Mesodermal cell (in vitro differentiated cells): Measurements from ENCODE around the gene TPGS2.
"Not testable (repeated sequence)": the region's sequence is repeated elsewhere in the genome, so short reads cannot be mapped to it uniquely, and the experiment has no call there.

Experiments used
- H3K27ac ChIP-seq: 2 replicates; pipeline ENCODE4 v1.7.0; 2013; ENCODE audit warnings: mild to moderate bottlenecking, low read depth, low read length, moderate library complexity; ENCODE audit not compliant: severe bottlenecking
- H3K36me3 ChIP-seq: 2 replicates; pipeline ENCODE4 v1.7.1; 2013; ENCODE audit warnings: mild to moderate bottlenecking, low read length, moderate library complexity; ENCODE audit not compliant: control insufficient read depth, insufficient read depth
- H3K4me1 ChIP-seq: one replicate; pipeline ENCODE4 v1.7.1; 2013; ENCODE audit warnings: mild to moderate bottlenecking, low read length; ENCODE audit not compliant: insufficient read depth, control insufficient read depth, poor library complexity, severe bottlenecking
- H3K4me3 ChIP-seq: 2 replicates; pipeline ENCODE4 v1.7.0; 2013; ENCODE audit warnings: low read length, control low read depth, mild to moderate bottlenecking; ENCODE audit not compliant: insufficient read depth, poor library complexity, severe bottlenecking; ENCODE audit errors: extremely low read depth
- H3K9me3 ChIP-seq: 2 replicates; pipeline ENCODE4 v1.7.1; 2013; ENCODE audit warnings: mild to moderate bottlenecking, low read length, moderate library complexity; ENCODE audit not compliant: control insufficient read depth
- WGBS, 2 experiments: methylation state at CpG; one replicate each; pipeline ENCODE4 v1.1.5; 2013; ENCODE audit warnings: missing lambda C conversion rate in 2 of 2; ENCODE audit not compliant: insufficient coverage in 2 of 2; 5-methylcytosine and 5-hydroxymethylcytosine counted together

TPGS2 gene

DNA sequence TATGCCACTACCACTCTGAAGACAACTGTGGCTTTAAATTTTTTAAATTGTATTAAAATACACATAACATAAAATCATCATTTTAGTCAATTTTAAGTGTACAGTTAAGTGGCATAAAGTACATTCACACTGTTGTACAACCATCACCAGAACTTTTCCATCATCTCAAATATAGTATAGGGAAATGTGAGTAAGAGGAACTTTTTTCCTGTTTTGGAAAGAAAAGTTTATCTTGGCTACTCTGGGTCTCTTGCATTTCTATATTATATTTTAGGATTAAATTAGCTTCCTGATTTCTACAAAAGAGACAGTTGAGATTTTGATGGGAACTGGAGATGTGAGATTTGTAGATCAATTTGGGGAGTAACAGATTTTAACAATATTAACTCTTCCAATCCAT lies 3.3 kb downstream of the TPGS2 start:
- no peak overlapping the region for H3K27ac ChIP-seq
- H3K4me1 ChIP-seq = no peaks in the 10 kb centered on the region
- peaks cover 36% of the 10 kb centered on the region for H3K36me3 ChIP-seq
- H3K4me3 ChIP-seq = no peak overlapping the region
- H3K9me3 ChIP-seq = no peaks in the 10 kb centered on the region

DNA sequence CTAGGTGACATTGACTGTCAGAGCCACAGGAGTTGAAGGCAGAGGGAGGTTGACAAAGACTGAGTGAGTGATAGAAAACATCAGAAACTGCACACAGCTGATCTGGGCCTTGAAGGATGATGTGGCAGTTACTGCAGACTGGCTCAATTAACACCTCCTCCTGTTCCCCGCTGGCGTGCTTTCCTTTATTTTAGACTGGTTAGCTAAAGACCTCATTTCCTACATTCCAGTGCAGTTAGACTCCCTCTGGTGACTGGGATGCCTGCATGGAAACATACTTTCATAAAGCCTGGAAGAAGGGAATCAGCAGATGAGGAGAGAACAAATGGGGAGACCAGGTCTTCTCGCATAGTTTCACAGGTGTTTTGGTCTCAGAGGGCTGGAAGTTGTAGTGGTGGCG lies 7.1 kb downstream of the TPGS2 start:
- no peak overlapping the region for H3K4me3 ChIP-seq
- no peak overlapping the region for H3K27ac ChIP-seq
- H3K36me3 ChIP-seq = peaks cover 68% of the 10 kb centered on the region
- WGBS, 2 experiments = 80 to 83% methylated on average over 1 to 3 of the region's 4 CpGs
- no peaks in the 10 kb centered on the region for H3K4me1 ChIP-seq
- no peaks in the 10 kb centered on the region for H3K9me3 ChIP-seq

DNA sequence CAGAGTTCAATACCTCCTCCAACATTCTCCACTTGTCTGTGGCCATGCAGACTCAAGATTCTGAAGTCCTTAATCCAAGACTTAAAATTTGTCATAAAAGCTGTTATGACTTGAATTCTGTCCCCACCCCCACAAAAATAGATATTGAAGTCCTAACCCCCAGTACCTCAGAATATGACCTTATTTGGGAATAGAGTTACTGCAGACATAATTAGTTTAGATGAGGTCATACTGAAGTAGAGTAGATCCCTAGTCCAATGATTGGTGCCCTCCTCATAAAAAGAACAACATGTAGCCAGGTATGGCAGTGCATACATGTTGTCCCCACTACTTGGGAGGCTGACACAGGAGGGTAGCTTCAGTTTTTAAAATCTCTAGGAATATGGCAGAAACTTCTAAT lies 9.2 kb downstream of the TPGS2 start:
- H3K27ac ChIP-seq = no peak overlapping the region
- no peaks in the 10 kb centered on the region for H3K4me1 ChIP-seq
- H3K4me3 ChIP-seq = no peak overlapping the region
- peaks cover 74% of the 10 kb centered on the region for H3K36me3 ChIP-seq
- no peaks in the 10 kb centered on the region for H3K9me3 ChIP-seq

DNA sequence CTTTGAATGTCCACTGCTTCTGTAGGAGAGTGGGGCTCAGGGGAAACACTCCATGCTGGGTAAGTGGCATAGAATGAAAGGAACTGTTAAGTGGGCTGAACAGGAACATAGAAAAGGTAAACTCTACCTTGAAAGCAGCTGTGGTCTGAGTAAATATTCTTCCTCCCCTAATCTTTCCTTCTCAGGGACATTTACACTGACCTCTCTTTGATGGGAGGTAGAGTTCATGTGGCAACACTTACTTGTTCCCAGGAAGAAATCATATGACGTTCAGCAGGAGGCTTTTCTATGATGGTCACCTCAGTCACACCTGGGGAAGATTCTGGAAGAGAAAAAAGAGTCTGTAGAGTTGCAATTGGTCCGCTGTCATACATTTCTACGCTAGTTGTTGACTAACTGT lies 10.2 kb downstream of the TPGS2 start:
- Histone ChIP-seq H3K27ac (no peak overlapping the region), H3K4me3 (no peak overlapping the region), H3K4me1 (no peaks in the 10 kb centered on the region), H3K9me3 (no peaks in the 10 kb centered on the region), H3K36me3 (peaks cover 74% of the 10 kb centered on the region)
- WGBS, 2 experiments = 100% methylated on average over 1 to 3 of the region's 3 CpGs

DNA sequence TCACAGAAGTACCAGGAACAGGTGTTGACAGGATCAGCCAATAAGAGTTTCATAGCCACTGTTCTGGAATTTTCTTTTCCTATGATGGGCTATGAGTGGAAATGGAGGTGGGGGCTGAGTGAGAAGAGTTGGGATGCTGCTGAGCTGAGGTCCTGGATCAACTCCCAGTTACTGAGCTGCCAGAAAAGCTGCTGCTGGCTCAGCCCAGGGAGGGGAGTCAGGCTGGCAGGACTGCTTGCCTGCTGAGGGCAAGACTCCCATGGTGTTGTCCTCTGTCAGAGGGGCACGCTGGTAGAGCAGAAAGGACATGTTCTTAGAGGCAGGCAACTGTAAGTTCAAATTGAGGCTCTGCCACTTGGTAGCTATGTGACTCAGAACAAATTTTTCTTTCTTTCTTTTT lies 11.8 kb downstream of the TPGS2 start:
- no peaks in the 10 kb centered on the region for H3K9me3 ChIP-seq
- peaks cover 78% of the 10 kb centered on the region for H3K36me3 ChIP-seq
- no peak overlapping the region for H3K27ac ChIP-seq
- H3K4me3 ChIP-seq = no peak overlapping the region
- H3K4me1 ChIP-seq = no peaks in the 10 kb centered on the region
- WGBS, 2 experiments = 100% methylated on average over 1 of the region's 1 CpG; no CpG with 5 or more reads in 1 of the 2 experiments

DNA sequence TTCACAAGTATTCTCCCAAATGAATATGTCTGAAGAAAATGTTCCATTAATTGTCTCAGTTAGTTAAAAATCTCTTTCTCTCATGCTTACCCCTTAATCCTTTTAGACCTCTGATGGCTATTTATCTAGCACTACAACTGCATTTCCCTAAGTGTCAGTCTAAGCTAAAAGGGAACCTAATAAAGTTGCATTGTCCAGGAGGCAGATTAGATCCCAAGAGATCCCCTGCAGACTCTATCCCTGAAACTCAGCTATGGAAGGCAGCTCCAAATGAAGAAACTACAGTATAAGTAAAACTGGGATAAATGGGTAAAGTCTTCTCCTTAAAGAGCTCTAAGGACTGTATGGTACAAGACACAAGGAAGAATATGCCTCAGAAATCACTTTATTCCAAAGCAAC lies 12.7 kb downstream of the TPGS2 start:
- H3K4me3 ChIP-seq = not testable (repeated sequence)
- peaks cover 88% of the 10 kb centered on the region for H3K36me3 ChIP-seq

DNA sequence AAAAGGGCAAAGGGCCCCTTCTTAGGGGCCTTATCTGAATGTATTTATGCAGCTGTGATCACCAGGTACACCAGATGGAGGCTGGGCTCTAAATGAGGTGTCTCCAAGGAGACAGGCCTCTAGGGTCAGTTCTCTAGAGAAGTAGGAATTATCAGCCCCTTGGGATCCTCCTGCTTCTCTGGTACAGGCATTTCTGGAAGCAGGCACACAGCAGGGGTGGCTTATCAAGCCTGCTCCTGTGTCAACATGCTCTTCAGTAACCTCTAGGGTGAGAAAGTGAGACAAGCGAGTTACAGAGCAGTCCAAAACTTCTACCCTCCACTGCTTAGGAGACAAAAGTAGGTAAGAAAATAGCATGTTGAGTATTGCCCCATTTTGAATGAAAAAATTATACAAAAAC lies 13.8 kb downstream of the TPGS2 start:
- H3K4me3 ChIP-seq = no peak overlapping the region
- no peaks in the 10 kb centered on the region for H3K9me3 ChIP-seq
- peaks cover 87% of the 10 kb centered on the region for H3K36me3 ChIP-seq
- H3K4me1 ChIP-seq = no peaks in the 10 kb centered on the region
- no CpG with 5 or more reads among the region's 1 CpG for WGBS, 2 experiments
- H3K27ac ChIP-seq = no peak overlapping the region

More for the DNA sequence above, 12.7 kb downstream of the TPGS2 start:
- H3K27ac ChIP-seq, H3K9me3 ChIP-seq, H3K4me1 ChIP-seq: not testable (repeated sequence)

DNA sequence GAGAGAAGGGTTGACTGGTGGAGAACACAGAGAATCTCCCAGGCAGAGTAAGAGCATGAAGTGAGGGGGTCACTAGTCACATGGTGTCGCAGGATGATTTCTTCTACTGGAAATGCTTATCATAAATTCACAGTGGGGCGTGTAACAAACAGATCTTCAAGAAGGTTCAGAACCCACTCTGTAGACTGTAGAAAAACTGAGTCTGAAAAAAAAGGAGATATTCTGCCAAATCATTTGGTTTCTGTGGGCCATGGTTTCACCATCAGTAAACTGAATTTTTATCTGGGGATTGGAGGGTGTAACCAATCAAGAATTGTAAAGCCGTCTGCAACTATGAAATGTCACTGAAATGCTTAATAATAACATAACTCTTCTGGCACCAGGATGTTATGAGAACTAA lies 15.0 kb downstream of the TPGS2 start:
- H3K27ac ChIP-seq = no peak overlapping the region
- H3K9me3 ChIP-seq = no peaks in the 10 kb centered on the region
- 90% methylated on average over 2 of the region's 3 CpGs; no CpG with 5 or more reads in 1 of the 2 experiments for WGBS, 2 experiments
- peaks cover 84% of the 10 kb centered on the region for H3K36me3 ChIP-seq
- H3K4me3 ChIP-seq = no peak overlapping the region
- H3K4me1 ChIP-seq = peaks cover 3% of the 10 kb centered on the region

DNA sequence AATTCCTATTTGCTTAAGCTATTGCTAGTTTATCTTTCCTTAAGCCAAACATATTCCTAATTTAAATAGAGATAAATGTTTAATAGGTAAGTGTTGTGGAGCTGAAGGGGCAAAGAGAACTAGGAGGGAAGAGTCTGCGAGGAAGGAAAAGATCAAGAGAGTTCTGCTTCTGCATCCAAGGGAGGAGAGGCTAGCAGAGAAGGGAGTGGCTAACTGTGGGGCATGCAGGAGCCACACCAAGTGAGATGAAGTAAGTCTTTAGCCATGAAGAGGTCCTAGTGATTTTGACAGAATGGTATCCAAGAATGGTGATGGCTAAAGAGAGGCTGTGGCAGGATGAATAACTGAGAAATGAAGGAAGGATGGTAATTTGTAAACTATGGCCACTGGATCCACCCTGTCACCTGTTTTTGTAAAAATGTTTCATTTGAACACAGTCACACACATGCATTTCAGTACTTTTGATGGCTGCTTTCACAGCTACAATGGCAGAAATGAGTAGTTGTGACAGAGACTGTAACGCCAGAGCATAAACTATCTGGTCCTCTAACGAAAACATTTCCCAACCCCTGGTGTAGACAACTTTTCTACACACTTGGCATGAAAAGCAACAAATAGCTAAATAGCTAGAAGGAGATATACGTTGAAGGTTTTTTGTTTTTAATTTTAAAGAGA lies 15.6 kb downstream of the TPGS2 start:
- WGBS, 2 experiments = 90 to 100% methylated on average over 2 to 3 of the region's 4 CpGs
- peaks cover 5% of the 10 kb centered on the region for H3K4me1 ChIP-seq
- H3K4me3 ChIP-seq = no peak overlapping the region
- no peak overlapping the region for H3K27ac ChIP-seq
- H3K9me3 ChIP-seq = no peaks in the 10 kb centered on the region
- peaks cover 85% of the 10 kb centered on the region for H3K36me3 ChIP-seq

DNA sequence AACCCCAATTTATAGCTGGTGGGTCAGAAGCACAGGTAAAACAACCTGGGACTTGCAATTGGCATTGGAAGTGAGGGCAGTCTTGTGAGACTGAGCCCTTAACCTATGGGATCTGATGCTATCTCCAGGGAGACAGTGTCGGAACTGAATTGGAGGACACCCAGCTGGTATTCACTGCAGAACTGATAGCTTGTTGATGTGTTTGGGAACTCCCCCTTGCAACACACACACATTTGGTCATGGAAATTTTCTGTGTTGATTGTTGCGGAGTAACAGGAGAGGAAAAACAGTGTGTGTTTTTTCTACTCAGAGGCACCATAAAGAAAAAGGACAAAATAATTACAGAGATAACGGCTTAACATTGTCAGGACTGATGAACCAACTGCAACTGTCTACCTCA lies 16.1 kb downstream of the TPGS2 start:
- Histone ChIP-seq H3K4me3 (no peak overlapping the region), H3K4me1 (peaks cover 5% of the 10 kb centered on the region)
- WGBS, 2 experiments = 86% methylated on average over 1 of the region's 3 CpGs; no CpG with 5 or more reads in 1 of the 2 experiments

DNA sequence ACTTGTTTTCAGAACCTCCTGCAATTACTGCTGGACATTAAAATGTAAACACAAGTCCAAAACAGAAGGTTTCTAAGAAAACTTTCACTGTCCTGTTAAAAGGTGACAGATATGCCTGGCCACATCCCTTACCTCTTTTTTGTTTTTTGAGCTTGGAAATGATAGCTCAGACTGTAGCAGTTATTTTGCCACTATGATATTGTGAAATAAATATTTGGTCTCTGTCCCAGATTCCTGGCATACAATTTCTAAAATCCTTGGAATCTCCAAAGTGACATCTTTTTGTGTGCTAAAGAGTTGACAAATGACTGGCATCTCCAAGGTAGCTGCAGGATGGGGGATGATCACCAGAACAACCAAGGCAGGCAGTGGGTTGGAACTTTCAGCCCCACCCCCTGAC lies 16.8 kb downstream of the TPGS2 start:
- Histone ChIP-seq H3K27ac (no peak overlapping the region), H3K4me3 (no peak overlapping the region), H3K36me3 (peaks cover 85% of the 10 kb centered on the region), H3K4me1 (peaks cover 5% of the 10 kb centered on the region), H3K9me3 (no peaks in the 10 kb centered on the region)

More for the DNA sequence above, 16.1 kb downstream of the TPGS2 start:
- Histone ChIP-seq H3K36me3 (peaks cover 85% of the 10 kb centered on the region), H3K9me3 (no peaks in the 10 kb centered on the region), H3K27ac (no peak overlapping the region)
